GM06990 (cell line): ENCODE measurements around the gene ATP13A2.

Experiments used
- DNase-seq: peaks from one replicate; pipeline ENCODE4 v3.0.0-alpha.2; 2011; ENCODE audit not compliant: insufficient read length; ENCODE audit errors: extremely low read depth
- H3K27me3 ChIP-seq: replicated peaks from 2 replicates; pipeline ENCODE4 v1.6.0; 2011; ENCODE audit warnings: low read length; ENCODE audit not compliant: control insufficient read depth, insufficient read depth
- H3K36me3 ChIP-seq: 2 replicates; pipeline ENCODE4 v1.5.1; 2011; ENCODE audit warnings: low read length; ENCODE audit not compliant: control insufficient read depth, insufficient read depth
- H3K4me3 ChIP-seq: replicated peaks from 2 replicates; pipeline ENCODE4 v1.5.1; 2011; ENCODE audit warnings: low read depth, mild to moderate bottlenecking, control low read depth, low read length
- TF ChIP-seq, protein P1 (sequence below): IDR thresholded peaks from 2 replicates; pipeline ENCODE4 v1.5.1; 2011; ENCODE audit warnings: low read length, control low read depth, mild to moderate bottlenecking, inconsistent platforms; ENCODE audit not compliant: insufficient read depth, poor library complexity, severe bottlenecking

The ATP13A2 gene

DNA sequence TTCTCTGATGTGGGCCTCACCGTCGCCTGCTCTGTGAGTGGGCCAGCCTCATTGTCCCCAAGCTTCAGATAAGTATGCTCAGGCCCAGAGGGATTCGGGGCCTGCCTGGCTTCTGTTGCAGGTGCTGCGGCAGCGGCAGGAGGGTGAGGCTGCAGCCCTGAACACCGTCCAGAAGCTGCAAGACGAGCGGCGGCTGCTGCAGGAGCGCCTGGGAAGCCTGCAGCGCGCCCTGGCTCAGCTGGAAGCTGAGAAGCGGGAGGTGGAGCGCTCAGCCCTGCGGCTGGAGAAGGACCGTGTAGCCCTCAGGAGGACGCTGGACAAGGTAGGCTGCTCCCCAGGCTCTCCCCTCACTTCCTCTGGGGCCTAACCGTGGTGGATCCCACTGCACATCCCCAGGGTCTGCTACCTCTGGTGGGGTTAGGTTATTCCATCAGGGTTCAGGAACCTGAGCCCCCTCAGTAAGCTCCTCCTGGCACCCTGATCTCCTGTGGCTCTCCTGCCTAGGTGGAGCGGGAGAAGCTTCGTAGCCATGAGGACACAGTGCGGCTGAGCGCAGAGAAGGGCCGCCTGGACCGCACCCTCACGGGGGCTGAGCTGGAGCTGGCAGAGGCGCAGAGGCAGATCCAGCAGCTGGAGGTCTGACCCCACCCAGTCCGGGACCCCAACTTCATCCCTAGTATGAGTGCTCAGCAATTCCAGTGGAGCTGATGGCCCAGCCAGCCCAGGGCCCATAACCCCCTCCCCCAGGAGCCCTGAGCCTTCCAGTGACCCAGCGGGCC is 41.4 kb downstream of the ATP13A2 start:
- no peak for DNase-seq
- TF ChIP-seq, protein P1, sequence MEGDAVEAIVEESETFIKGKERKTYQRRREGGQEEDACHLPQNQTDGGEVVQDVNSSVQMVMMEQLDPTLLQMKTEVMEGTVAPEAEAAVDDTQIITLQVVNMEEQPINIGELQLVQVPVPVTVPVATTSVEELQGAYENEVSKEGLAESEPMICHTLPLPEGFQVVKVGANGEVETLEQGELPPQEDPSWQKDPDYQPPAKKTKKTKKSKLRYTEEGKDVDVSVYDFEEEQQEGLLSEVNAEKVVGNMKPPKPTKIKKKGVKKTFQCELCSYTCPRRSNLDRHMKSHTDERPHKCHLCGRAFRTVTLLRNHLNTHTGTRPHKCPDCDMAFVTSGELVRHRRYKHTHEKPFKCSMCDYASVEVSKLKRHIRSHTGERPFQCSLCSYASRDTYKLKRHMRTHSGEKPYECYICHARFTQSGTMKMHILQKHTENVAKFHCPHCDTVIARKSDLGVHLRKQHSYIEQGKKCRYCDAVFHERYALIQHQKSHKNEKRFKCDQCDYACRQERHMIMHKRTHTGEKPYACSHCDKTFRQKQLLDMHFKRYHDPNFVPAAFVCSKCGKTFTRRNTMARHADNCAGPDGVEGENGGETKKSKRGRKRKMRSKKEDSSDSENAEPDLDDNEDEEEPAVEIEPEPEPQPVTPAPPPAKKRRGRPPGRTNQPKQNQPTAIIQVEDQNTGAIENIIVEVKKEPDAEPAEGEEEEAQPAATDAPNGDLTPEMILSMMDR = no peak
- Histone ChIP-seq H3K27me3 (no peaks in the 10 kb centered on the region), H3K36me3 (no peaks in the 10 kb centered on the region), H3K4me3 (no peak overlapping the region)

DNA sequence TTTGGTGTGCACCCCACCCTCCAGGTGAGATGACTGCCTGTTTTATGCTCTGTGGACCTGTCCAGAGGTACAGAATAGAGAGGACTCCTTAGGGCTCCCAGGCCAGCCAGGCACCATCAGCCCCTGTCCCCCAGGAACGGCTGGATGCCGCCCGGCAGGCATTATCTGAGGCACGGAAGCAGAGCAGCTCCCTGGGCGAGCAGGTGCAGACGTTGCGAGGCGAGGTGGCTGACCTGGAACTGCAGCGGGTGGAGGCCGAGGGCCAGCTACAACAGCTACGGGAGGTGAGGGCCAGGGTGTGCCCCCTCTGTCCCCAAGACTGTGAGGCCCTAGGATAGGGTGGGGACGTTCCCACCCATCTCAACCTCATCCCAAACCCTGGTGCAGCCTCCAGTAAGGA is 42.1 kb downstream of the ATP13A2 start:
- DNase-seq = no peak
- TF ChIP-seq, protein P1 = no peak
- no peaks in the 10 kb centered on the region for H3K36me3 ChIP-seq

DNA sequence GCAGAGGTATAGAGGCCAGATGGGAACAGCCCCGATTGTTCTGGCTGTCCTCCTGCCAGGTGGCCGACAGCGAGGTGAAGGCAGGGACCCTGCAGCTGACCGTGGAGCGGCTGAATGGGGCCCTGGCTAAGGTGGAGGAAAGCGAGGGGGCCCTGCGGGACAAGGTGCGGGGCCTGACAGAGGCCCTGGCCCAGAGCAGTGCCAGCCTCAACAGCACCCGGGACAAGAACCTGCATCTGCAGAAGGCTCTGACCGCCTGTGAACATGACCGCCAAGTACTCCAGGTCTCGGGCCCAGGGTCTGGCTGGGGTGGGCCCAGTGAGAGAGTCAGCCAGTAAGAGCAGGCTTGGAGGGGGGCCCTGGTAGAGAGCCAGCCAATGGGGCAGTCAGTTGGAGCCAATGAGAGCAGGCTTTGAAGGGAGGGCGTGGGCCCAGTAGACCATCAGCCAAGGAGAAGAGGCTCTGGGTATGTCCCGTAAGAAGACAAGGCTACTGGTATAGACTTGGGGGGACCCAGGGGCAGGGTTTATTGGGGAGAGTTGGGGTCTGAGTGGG is 42.6 kb downstream of the ATP13A2 start:
- H3K4me3 ChIP-seq = no peak overlapping the region
- TF ChIP-seq, protein P1 = no peak
- no peaks in the 10 kb centered on the region for H3K27me3 ChIP-seq
- no peaks in the 10 kb centered on the region for H3K36me3 ChIP-seq
- DNase-seq = no peak

More for the DNA sequence above, 42.1 kb downstream of the ATP13A2 start:
- no peak overlapping the region for H3K4me3 ChIP-seq
- H3K27me3 ChIP-seq = no peaks in the 10 kb centered on the region

DNA sequence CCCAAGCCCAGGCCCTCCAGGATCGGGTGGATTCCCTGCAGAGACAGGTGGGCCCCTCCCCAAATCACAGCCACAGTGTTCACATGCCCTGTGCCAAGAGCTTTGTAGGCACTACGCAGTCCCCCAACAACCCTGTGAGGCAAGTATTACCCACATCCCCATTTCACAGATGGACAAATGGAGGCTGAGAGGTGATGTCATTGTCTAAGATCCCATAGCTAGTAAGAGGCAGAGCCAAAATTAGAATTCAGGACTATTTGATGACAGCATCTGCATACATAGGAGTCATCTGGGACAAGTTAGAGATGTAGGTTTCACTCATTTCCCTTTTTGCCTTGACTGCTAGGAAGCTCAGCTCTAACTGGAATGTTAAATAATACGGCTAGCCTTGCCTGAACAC is 43.4 kb downstream of the ATP13A2 start:
- Histone ChIP-seq H3K4me3 (no peak overlapping the region), H3K27me3 (no peaks in the 10 kb centered on the region), H3K36me3 (no peaks in the 10 kb centered on the region)
- TF ChIP-seq, protein P1 = no peak
- DNase-seq = no peak

DNA sequence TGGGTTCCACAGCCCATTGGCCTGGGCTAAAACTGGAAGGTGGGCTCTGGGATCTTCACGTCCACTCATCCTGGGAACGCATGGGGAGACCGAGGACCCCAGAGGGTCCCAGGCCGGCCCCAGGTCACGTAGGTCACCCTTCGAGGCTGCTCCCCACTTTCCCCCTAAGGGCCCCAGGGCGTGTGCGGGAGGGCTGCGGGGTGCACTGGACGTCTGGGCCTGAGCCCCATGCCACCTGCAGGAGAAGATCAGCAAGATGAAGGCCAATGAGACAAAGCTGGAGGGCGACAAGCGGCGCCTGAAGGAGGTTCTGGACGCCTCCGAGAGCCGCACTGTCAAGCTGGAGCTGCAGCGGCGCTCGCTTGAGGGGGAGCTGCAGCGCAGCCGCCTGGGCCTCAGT is 43.8 kb downstream of the ATP13A2 start:
- no peak overlapping the region for H3K4me3 ChIP-seq
- no peaks in the 10 kb centered on the region for H3K36me3 ChIP-seq
- H3K27me3 ChIP-seq = no peaks in the 10 kb centered on the region
- TF ChIP-seq, protein P1 = no peak
- DNase-seq = no peak

DNA sequence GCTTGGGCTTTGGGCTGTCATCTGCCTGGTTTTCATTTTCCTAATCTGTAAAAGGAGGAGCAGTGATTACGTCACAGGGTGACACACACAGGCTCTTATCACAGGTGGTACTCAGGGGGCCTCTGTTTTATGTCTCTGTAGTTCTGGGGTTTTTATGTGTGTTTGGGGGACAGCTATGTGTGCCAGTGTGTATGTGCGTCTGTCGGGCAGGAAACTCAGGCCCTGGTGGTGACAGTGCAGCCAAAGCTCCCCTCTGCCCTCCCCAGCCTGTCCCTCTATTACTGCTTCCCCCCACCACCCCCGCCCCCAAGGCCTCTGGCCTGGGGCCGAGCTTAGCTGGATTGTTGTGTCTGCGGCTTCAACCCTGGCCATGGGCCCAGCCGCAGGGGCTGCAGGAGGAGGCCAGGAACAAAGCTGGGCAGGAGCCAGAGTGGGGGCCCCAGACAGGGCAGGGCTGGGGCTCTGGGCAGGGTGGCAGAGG is 44.6 kb downstream of the ATP13A2 start:
- DNase-seq = no peak
- no peak overlapping the region for H3K4me3 ChIP-seq
- TF ChIP-seq, protein P1 = no peak
- H3K27me3 ChIP-seq = no peaks in the 10 kb centered on the region
- H3K36me3 ChIP-seq = no peaks in the 10 kb centered on the region
